HuH-7 (cell line): ENCODE measurements around the gene NDUFA9.

Experiments
- DNase-seq: peaks from one replicate; pipeline ENCODE4 v3.0.0; 2011; ENCODE audit warnings: low spot score

The NDUFA9 gene

GRCh38 chr12:4648501-4649357 is at the start of gene NDUFA9, which contains the start of gene AKAP3:
TSS of gene NDUFA9 (plus strand) at chr12:4649114. CDS start at chr12:4649127, 13 bp downstream.
TSS of gene AKAP3 (minus strand) at chr12:4649051. CDS start at chr12:4638196, 10,855 bp downstream.
- peak; percentile 68 for DNase-seq

DNA sequence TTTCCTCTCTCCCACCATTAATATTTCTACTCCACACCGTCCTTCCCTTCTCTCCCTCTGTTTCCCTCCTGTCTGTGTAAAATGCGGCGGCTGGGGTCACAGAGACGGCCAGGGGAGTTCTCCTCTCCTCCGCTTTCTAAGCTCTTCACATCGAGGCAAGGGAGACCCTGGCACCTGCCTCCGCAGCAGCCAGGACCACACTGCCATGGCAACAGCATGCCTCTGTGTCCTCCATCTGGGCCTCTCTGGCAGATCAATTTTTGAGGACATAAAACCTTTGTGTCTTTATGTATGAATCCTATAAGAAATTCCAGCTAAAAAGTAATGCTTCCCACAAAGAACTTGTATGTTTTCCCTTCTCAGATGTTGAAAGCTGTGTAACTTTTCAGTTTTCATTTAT is 45.5 kb upstream of the NDUFA9 start:
- DNase-seq = no peak

DNA sequence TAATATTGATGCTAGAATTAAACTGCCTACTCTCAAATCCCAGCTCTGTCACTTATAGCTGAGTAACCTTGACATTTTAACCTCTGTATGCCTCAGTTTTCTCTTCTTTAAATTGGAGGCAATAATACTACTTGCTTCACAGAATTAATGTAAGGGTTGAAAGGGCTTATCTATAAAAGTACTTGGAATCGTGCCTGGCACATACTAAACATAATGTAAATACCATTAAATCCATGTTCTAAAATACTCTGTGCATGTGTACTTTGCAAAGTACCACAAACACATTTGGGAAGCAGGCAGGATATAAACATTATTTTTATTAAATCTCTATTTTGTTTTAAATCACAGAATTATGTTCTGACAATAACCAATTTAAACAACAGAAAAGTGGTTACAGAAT is 45.0 kb upstream of the NDUFA9 start:
- DNase-seq = no peak

- DNase-seq = peak; percentile 60
Measured at GRCh38 chr12:4604684-4605193, 44.2 kb upstream of the NDUFA9 start.

DNA sequence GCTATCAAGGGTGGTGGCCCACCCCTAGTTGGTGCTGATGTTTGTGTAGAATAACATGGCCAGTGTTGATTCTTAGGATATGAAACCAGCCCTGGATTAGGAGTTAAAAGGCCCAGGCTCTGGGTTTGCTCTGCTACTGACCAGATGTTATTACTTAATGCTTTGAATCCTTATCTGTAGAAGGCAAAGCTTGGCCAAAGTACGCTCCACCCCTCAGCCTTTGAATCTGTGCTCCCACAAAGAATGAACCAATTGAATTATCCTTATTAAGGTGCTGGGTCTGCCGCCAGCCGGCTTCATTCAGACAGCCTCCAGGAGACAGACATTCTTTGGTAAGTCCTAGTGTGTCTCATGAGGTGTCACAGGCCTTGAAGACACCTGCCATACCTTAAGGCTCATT is 41.9 kb upstream of the NDUFA9 start:
- DNase-seq = no peak

DNA sequence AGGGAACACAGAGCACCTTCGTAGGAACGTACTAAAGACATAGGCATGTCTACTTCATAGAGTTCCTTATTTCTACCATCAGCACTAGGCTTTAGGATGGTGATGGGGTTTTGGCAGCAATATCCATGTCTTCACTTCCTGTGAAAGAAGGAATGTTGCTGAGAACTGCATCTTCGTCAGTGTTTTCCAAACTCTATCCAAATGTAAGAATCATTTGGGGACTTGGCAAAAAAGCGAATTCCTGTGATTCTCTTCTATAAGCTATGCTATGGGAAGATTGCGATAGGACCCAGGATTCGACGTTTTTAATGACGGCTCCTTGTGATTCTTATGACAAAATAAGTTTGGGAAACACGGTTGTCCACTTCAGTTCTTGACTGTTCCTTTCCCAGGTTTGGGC is 39.8 kb upstream of the NDUFA9 start:
- no peak for DNase-seq

DNA sequence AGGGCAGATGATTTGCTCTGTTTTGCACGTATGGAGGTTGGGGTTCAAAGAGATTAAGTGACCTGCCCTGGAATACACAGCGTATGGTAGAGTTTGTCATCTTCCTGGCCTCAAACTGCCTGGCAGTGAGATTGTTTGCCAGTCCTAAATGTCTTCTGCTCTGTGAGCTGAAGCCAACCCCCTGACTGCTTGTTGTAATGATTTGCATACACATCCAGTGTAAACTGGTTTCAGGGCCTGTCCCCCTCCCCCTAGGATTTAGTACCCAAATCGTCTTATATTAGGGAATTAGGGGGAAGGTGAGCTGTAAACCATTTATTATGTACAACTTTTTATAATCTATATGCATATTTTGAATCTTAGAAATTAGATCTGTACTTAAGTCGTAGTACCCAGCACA is 38.4 kb upstream of the NDUFA9 start:
- no peak for DNase-seq

DNA sequence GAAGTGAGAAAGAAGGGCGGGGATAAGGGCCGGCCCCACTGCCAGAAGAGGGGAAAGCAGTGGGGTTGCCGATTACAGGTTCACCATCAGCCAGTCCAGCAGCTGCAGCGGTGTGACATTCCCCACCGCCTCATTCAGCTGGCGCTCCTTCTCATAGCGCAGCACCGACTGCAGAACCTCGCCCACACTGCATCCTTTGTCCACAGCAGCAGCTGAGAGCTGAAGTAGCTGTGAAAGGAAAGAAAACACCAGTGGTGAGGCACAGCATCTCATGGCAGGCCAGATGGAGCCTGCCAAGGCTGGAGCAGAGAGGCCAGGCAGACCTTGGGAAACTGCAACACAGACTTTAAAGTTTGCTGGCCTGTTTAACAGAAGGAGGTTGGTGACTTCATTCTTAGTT is 33.2 kb upstream of the NDUFA9 start:
- DNase-seq = no peak

DNA sequence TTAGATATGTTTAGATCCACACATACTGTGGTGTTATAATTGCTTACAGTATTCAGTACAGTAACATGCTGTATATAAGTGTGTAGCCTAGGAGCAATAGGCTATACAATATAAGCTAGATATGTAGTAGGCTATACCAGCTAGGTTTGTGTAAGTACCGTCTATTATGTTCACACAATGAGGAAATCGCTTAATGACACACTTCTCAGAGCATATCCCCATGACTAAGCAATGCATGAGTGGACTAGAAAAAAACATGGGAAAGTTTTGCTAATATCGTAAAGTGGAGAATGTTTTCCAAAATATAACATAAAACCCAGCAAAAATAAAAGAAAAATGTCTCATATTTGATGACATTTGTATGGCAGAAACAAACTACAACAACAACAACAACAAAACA is 27.4 kb upstream of the NDUFA9 start:
- no peak for DNase-seq

- DNase-seq = no peak
Measured at GRCh38 chr12:4626543-4626942, 22.4 kb upstream of the NDUFA9 start.

GRCh38 chr12:4628406-4628805 is 20.5 kb upstream of the NDUFA9 start:
- DNase-seq = no peak

DNA sequence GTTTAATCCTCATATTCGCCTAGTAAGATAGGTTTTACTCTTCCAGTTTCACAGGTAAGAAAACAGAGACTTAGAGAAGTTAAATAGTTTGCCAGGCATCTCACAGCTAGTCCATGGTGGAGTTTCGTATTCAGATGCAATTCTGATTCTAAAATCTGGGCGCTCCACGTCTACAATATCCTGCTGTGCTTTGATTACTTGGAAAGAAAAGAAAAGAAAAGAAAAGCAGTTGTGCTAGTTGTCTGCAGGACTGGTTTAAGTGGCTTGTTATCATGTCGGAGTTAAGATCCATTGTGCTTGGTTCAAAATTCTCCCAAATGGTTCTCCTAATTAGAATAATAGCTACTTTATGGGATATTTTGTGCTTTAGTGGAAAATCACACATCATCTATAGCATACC is 18.7 kb upstream of the NDUFA9 start:
- no peak for DNase-seq

GRCh38 chr12:4643747-4644146 is 5.2 kb upstream of the NDUFA9 start:
- no peak for DNase-seq

DNA sequence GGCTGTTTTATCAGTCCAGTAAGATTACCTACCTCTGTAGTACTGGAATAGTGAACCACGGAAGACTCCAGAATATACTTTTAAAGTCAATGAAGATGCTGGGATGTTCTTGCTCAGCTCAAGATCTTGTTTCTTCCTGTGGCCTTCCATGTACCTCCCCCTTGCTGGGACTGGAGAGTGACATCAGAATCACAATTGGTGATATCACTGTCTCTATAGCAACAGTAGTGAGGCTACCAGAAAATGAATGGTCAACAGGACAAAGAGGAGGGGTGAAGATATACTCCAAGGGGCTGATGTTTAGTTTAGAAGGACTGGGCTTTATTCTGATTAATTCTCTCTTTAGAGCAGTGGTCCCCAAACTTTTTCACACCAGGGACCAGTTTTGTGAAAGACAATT is 3.9 kb upstream of the NDUFA9 start:
- DNase-seq = no peak

GRCh38 chr12:4648104-4648500 is 812 bp upstream of the NDUFA9 start:
- no peak for DNase-seq

DNA sequence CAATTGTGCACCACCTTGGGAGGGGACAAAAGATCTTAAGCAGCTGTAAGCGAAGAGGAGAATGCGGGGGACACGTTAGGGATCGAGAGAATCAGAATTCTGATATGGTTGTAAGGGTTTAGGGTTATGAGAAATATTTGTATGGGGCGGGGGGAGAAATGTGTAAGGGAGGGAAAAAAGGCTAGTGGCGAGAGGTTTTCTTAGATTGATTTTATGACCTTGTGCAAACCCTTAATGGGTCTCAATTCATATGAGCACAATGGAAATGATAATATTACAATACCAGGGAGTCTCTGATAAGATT is 396 bp downstream of the NDUFA9 start:
- no peak for DNase-seq

DNA sequence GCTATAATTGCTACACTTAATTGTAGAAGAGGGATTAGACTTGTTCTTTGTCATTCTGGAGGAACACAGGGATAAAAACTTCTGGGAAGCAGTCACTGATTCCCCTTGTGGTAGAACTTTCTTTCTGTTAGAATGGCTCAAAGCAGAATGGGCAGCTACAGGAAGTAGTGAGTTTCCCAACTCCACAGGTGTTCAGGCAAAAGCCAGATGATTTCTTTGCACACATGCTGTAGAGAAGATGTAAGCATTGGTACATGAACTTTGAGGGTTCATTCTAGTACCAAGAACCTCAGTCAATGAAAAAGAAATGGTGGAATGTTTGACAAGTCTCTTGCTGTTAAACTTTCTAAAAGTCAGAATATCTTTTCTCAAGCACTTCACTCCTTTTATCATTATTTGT is 4.3 kb downstream of the NDUFA9 start:
- DNase-seq = no peak

- no peak for DNase-seq
Measured at GRCh38 chr12:4653691-4654090, 4.8 kb downstream of the NDUFA9 start.

DNA sequence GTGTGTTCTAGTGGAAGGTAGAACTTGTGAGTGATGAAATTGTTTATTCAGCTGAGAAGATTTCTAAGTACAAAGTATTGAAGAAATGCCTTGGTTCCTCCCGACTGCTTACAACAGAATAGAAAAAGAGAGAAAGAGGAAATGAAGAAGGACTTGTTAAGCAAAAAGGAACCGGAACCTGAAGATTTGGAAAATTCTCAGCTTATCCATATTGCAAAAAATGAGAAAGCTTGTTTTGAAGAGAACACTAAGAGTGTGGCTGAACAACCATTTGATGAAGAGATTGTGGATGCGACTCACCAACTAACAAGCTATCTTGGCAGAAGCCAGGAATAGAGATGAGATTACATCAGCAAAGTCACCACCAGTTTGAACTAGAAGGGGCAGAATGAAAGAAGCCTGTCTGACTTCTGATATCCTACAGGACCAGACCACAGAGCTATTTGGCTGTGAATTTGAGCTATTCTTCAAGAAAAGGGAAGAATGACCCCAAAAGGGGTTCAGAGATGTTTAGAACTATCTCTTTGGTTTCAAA is 15.1 kb downstream of the NDUFA9 start:
- no peak for DNase-seq

DNA sequence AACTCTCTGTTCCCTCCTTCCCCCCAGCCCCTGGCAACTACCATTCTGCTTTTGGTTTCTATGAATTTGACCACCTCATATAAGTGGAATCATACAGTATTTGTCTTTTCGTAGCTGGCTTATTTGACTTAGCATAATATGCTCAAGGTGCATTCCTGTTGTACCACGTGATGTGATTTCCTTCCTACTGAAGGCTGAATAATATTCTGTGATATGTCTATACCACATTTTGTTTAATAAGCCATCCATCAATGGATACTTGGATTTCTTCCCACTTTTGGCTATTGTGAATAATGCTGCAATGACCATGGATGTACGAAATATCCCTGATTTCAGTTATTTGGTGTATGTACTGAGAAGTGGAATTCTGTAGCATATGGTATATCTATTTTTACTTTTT is 16.3 kb downstream of the NDUFA9 start:
- no peak for DNase-seq

- no peak for DNase-seq
Measured at GRCh38 chr12:4679711-4680110, 30.8 kb downstream of the NDUFA9 start.

GRCh38 chr12:4681732-4682131 is 32.8 kb downstream of the NDUFA9 start:
- DNase-seq = no peak

GRCh38 chr12:4685317-4685716 is 36.4 kb downstream of the NDUFA9 start:
- no peak for DNase-seq

DNA sequence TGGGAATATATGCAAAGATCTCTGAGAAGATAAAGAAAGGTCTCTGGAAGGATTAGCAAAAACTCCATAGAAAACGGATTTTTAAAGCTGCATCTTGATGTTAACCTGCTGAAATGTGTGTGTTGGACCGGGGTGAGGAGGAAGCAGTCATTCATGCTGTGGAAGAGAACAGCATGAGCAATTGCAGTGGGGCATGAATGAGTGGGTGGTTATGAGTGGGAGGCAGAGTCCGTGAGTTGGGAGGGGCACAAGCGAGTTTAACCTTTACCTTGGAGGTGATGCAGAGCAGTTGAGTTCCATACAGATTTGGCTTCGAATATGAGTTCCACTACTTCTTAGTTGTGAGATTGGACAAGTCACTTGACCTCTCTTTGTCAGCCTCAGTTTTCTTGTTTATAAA is 41.8 kb downstream of the NDUFA9 start:
- no peak for DNase-seq
